GM21717 (cell line): ENCODE results near the gene KAT6B.

Source experiments
- ATAC-seq: cut with Tn5 transposase; IDR thresholded peaks from one replicate; pipeline ENCODE4 v1.9.1; 2021; ENCODE audit warnings: mild to moderate bottlenecking, moderate library complexity; ENCODE audit not compliant: unreplicated experiment

Gene KAT6B

DNA sequence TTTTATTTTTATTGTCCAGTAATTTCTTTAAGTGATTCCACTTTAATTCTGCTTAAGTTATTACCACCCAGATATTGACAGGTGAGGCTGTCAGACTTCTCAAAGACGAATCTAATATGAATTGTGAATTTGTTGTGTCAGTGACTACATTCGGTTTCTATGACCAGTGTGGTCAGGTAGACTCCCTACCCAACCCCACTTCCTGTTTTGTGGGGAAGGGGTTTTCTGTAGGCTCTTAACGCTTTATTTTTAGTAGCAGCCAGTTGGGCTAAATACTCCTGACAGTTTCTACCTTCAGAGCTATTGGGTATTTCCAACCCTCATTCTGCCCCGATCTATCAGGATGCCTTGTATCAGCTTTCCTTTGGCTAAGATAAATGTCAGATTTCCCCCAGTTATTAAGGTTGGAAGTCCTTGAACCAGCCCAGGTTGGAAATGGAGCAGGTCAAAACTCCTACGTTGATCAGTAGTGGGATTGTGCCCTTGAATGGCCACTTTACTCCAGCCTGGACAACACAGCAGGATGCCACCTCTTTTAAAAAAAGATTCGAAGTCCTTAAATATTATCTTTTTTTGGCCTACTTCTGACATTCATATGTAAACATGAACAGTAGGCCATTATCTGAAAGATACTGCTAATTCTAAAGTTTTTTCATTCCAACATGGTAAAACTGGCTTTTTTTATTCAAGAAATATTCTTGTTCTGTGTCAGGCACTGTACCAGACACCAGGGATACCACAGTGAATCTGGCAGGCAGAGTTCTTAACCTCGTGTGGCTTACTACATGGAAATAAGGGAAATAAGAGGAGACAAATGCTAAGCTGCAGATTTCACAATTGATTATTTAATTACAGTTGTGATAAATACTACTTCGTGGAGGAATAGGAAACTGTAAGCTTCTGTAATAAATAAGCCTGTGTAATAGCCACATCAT lies 151.8 kb downstream of the KAT6B start:
- peak; percentile 73 for ATAC-seq

DNA sequence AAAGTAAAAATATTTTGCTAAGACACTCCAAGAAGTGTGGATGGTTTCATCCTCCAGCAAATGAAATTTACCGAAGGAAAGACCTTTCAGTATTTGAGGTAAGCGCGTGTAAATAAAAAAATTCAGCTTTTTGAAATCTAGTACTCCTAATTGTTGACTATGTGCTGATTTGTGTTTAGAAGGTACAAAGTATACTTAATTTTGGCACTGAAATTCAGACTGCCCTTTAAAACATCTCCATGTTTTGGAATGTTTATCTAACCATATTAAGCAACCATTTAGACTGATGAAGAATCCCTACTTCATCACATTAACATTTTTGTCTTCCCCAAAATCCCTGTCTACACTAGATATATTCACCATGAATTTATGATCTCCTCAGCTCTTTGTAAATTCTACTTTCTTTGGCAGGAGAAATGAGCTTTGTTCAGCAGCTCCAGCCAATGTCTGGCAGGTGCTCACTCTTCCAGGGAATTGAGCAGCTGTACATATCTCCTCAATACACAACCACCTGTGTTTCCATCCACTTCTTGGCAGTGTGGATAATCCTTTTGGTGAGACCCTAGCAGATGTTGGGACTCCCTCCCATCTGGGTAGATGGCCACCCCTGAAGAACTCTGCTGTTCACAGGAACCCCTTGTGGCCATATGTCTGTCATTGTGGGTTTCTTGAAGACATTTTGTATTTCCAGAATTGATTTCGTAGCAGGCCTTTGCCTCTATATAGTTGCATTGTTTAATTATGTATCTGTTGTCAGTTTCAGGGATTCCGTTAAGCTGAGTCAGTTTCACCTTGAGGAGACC lies 155.6 kb downstream of the KAT6B start:
- ATAC-seq = no peak

DNA sequence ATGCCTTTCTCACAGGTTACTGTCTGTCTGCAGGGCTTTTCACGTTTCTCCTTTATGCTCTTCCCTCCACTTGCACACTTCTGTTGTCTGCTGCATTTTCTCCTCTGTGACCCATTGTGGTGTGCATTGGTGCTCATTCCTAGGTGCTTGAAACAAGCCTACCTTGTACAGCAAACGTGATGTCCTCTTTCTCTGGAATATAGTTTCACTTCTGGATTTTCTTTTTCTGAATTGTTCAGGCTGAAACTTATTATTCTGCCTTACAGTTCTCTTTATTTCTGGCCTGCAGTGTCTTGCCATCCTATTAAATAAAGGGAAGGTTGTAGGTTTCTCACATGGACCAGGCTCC lies 156.2 kb downstream of the KAT6B start:
- no peak for ATAC-seq

- ATAC-seq = no peak
Observed at GRCh38 chr10:74983383-74983782, 157.0 kb downstream of the KAT6B start.

DNA sequence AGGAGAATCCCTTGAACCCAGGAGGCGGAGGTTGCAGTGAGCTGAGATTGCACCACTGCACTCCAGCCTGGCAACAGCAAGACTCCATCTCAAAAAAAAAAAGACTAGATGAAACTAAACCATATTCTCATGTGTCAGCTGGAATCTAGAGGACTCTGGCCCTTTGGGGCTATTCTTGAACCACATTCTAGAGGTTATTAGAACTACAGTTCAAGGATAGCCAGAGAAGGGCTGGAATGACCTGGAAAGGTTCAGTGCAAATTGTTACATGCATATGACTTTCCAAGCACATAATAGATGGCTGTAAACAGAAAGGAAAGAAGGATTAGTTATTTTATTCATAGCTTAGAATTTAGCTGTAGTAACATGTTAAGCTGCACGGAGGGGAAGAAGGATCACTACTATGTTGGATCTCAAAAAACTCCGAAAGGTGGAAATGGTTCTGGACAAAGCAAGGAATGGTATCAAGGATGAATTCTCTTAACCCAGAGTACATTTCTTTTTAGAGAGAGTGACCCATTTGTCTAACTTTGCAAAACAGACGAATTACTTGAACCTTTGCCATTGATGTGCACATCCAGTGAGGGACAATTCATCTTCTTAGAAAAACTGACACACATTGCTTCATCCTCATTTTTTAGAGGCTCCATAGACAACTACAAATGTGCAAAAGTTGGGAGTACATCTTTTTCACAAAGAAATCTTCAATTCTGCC lies 161.1 kb downstream of the KAT6B start:
- no peak for ATAC-seq

- ATAC-seq = no peak
Observed at GRCh38 chr10:74988054-74988775, 161.8 kb downstream of the KAT6B start.

DNA sequence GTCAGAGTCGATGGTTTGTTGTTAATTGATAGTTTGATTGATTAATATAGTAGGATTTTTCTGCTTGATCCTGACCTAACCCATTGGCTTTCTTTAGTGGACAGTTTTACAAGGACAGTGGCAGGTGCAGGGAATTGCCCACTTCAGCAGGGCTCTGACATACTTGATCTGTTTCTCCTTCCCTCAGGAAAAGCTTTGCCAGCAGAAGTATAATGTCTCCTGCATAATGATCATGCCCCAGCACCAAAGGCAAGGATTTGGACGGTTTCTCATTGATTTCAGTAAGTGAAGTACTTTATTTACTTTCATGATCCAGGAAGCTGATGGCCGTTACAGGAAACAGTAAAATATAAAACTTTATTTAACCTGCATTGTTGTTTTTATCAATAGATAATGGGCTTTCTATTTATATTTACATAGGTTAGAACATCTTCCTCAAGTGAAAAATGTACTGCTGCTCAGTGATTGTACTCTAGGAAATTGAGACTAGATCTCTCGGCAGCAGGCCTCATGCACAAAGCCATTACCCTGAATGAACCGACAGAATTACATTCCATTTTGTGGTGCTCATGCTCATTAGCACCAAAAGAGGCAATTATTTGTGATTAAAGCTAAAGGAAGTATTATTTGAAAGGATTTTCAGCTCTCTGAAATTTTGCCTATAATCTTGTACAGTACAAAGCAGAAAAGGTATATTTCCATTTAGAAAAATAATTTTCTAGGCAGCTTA lies 162.6 kb downstream of the KAT6B start:
- no peak for ATAC-seq

GRCh38 chr10:74991435-74991834 lies 165.0 kb downstream of the KAT6B start:
- no peak for ATAC-seq

DNA sequence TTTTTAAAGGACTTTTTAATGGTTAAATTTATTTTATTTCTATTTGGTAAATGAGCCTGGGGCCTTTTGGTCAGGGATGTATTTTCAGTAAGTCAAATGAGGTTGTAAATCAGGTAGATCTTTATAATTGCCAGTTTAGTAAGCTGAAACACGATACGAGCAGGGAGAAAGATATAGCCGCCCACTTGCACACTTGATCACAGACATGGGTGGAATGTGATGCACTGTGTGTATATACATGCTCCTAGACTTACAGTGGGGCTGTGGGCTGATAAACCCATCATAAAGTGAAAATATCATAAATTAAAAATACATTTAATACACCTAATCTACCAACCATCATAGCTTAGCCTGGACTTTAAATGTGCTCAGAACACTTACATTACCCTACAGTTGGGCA lies 165.7 kb downstream of the KAT6B start:
- ATAC-seq = no peak

DNA sequence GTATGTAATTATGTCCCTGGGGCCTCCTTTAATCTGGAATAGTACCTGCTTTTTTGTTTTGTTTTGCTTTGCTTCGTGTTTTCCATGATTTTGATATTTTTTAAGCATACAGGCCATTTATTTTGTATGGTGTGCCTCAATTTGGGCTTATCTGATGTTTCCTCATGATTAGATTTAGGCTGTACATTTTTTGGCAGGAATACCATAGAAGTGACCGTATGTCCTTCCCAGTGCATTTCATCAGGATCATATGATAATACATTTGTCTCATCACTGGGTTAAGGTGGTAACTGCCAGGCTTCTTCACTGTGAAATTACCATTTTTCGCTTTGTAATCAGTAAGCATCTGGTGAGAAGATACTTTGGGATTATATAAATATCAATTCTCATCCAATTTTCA lies 167.2 kb downstream of the KAT6B start:
- no peak for ATAC-seq

GRCh38 chr10:74994854-74995253 lies 168.5 kb downstream of the KAT6B start:
- peak; percentile 47 for ATAC-seq

DNA sequence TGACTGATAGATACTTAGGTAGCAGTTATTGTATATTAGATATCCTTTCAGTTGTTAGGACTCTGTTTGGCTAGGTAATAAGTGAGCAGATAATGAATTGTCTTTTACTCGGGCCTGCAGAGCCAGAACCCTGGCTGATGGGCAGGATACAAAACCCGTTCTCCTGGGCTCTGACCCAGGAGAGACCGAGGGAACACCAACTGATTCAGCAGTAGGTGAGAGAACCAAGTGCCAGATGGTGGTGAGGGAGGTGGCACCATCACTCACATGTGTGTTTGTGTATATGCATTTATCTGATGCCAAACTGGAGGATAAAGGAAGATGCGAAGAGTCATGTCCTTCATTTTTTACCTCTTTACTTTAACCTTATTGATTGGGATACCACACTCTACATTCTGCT lies 169.4 kb downstream of the KAT6B start:
- no peak for ATAC-seq

GRCh38 chr10:74997163-74997562 lies 170.8 kb downstream of the KAT6B start:
- ATAC-seq = no peak

- ATAC-seq = peak; percentile 61
Observed at GRCh38 chr10:75000748-75001321, 174.4 kb downstream of the KAT6B start.

GRCh38 chr10:75001715-75002350 lies 175.4 kb downstream of the KAT6B start:
- no peak for ATAC-seq

DNA sequence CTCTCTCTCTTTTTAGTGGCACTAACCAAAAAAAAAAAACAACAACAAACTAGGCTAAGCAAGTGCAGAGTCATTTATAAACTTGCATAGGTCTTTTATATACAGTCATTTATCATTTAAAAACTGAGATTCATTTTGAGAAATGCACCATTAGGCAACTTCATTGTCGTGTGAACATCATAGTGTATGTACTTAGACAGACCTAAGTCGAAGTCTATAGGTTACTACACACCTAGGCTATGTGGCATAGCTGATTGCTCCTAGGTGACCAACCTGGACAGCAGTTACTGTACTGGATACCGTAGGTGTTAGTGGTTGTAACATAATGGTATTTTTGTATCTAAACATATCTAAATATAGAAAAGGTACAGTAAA lies 175.9 kb downstream of the KAT6B start:
- ATAC-seq = no peak

DNA sequence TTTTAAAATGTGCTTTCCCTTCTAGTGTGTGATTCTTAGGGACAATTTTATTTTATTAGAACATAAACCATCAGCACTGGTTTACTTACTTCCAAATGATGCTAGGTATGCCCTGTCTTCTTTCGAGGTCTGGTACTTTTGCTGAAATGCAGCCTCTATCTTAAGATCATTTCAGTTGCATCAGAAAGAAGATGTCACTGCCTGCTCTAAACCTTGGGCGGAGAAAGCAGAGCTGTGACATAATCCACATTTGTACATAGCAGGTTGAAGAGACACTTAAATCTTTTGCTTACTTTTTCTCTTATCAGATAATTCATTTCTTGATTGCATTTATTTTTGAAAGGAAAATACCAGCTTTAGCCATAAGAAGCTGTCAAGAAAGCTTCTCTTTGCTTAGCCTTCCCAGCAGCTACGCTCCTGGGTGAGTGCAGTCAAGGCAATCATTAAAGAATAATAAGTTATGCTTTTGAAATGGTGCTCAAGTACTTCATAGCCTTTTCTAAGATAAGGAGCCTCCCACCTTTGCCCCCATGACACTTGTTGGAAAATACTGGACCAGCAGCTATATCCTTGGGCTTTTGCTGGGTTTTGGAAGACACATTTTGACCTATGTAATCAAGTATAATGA lies 176.7 kb downstream of the KAT6B start:
- ATAC-seq = no peak

- ATAC-seq = no peak
Observed at GRCh38 chr10:75003891-75004290, 177.5 kb downstream of the KAT6B start.

GRCh38 chr10:75007646-75008045 lies 181.2 kb downstream of the KAT6B start:
- ATAC-seq = no peak
